K562 (cell line): ENCODE data around the gene OST4. TPM values are rescaled to one million over a fixed set of nuclear protein-coding genes. Genes with fewer than 3 reads are reported as not detected.

Experiments
- ATAC-seq: fragments of 200-7000 bp; cut with Tn5 transposase; 3 replicates; pipeline ENCODE4 v1.9.1; 2020; ENCODE audit warnings: moderate library complexity
- BruUV-seq: library from RNA; stranded (reverse); fragments of 400-500 nt; replicated peaks from 2 replicates; lab custom pipeline; 2021; lab: Mats Ljungman, UMichigan
- CTCF ChIA-PET: fragments of 300-600 bp; formaldehyde crosslinking; extraction: SDS; loops from one replicate; lab custom pipeline; 2021; ENCODE audit warnings: low intra/inter-chr PET ratio; lab: Yijun Ruan, JAX
- POLR2A ChIA-PET: fragments of 300-600, 350-650 bp; sonication (Branson Sonifier 250); formaldehyde crosslinking; extraction: SDS; loops from one replicate; lab custom pipeline; 2021; ENCODE audit warnings: antibody characterized with exemption, inconsistent platforms; lab: Yijun Ruan, JAX
- DNase-seq, 4 experiments: peaks; one replicate each; pipeline versions ENCODE4 v3.0.0 to v3.0.0-alpha.2; 2011 to 2018; ENCODE audit warnings: low spot score in 3 of 4, mixed read lengths in 3 of 4; ENCODE audit errors: extremely low read depth in 1 of 4
- FAIRE-seq: peaks from 2 replicates; lab custom pipeline; 2011; peaks lifted over from hg19 to GRCh38; lab: Jason Lieb, UNC
- H2AFZ ChIP-seq: 2 replicates; pipeline ENCODE4 v1.6.0; 2011; ENCODE audit warnings: low read depth, low read length, control low read depth, inconsistent platforms
- H3K27ac ChIP-seq: fragments of 200-600 bp; 3 replicates; pipeline ENCODE4 v1.8.0; 2011; ENCODE audit warnings: low read depth, mild to moderate bottlenecking, control low read depth, inconsistent platforms, low read length, moderate library complexity, mixed read lengths; ENCODE audit errors: extremely low read depth
- H3K27me3 ChIP-seq, 2 experiments: fragments of 300-600 bp in 1 of 2; 2 replicates in 1 of 2; 3 replicates in 1 of 2; pipeline versions ENCODE4 v1.6.0 to v1.8.0; 2011; ENCODE audit warnings: inconsistent platforms in 2 of 2, low read length in 2 of 2, mild to moderate bottlenecking in 1 of 2, mixed read lengths in 1 of 2, moderate library complexity in 1 of 2; ENCODE audit not compliant: control insufficient read depth in 2 of 2, insufficient read depth in 2 of 2
- H3K36me3 ChIP-seq: fragments of 300-600 bp; 3 replicates; pipeline ENCODE4 v1.8.0; 2011; ENCODE audit warnings: mild to moderate bottlenecking, low read length, inconsistent platforms; ENCODE audit not compliant: control insufficient read depth, insufficient read depth
- H3K4me1 ChIP-seq, 2 experiments: fragments of 200-600 bp in 1 of 2; replicated peaks in 1 of 2; 2 replicates in 1 of 2; 3 replicates in 1 of 2; pipeline versions ENCODE4 v1.5.1 to v1.8.0; 2011; ENCODE audit warnings: inconsistent platforms in 2 of 2, low read length in 2 of 2, mild to moderate bottlenecking in 1 of 2, mixed read lengths in 1 of 2, moderate library complexity in 1 of 2; ENCODE audit not compliant: control insufficient read depth in 2 of 2, insufficient read depth in 2 of 2
- H3K4me2 ChIP-seq: 2 replicates; pipeline ENCODE4 v1.6.1; 2011; ENCODE audit warnings: low read length, control low read depth, inconsistent platforms, mixed read lengths; ENCODE audit not compliant: insufficient read depth
- H3K4me3 ChIP-seq: fragments of 200-600 bp; sonication (generic), shearing (Covaris generic); 2 replicates; pipeline ENCODE4 v1.5.1; 2016; ENCODE audit warnings: control low read depth, inconsistent platforms
- H3K79me2 ChIP-seq: fragments of 200-600 bp; 3 replicates; pipeline ENCODE4 v1.8.0; 2011; ENCODE audit warnings: low read length, inconsistent platforms; ENCODE audit not compliant: control insufficient read depth, insufficient read depth
- H3K9ac ChIP-seq, 2 experiments: 2 replicates each; pipeline versions ENCODE4 v1.6.0 to v1.6.1; 2011; ENCODE audit warnings: low read depth in 2 of 2, low read length in 2 of 2, control low read depth in 1 of 2, inconsistent platforms in 1 of 2, mild to moderate bottlenecking in 1 of 2, mixed read lengths in 1 of 2; ENCODE audit not compliant: insufficient read depth in 1 of 2
- H3K9me1 ChIP-seq: one replicate; pipeline ENCODE4 v1.6.0; 2011; ENCODE audit warnings: inconsistent platforms, mild to moderate bottlenecking, low read length, moderate library complexity; ENCODE audit not compliant: control insufficient read depth, insufficient read depth
- H3K9me3 ChIP-seq: replicated peaks from 2 replicates; pipeline ENCODE4 v1.5.1; 2011; ENCODE audit warnings: low read depth, low read length, inconsistent platforms; ENCODE audit not compliant: control insufficient read depth, insufficient read depth
- H4K20me1 ChIP-seq: replicated peaks from 2 replicates; pipeline ENCODE4 v1.6.1; 2011; ENCODE audit warnings: low read length, inconsistent platforms, mixed read lengths; ENCODE audit not compliant: control insufficient read depth, insufficient read depth
- FOXA3 ChIP-seq, 2 experiments: fragments of 450-650 bp in 1 of 2; sonication (generic) in 1 of 2; formaldehyde crosslinking; IDR thresholded peaks in 1 of 2; conservative IDR thresholded peaks in 1 of 2; 2 replicates each; pipeline versions ENCODE4 v1.4.0 to v1.8.0; 2020 to 2022; ENCODE audit warnings: mild to moderate bottlenecking in 2 of 2, missing genetic modification reagents in 1 of 2
- PATZ1 ChIP-seq: fragments of 250-450 bp; sonication (Bioruptor Pico); IDR thresholded peaks from 2 replicates; pipeline ENCODE4 v1.5.0; 2020; ENCODE audit warnings: mild to moderate bottlenecking, borderline replicate concordance
- POLR2G ChIP-seq: fragments of 200-400 bp; formaldehyde crosslinking; IDR thresholded peaks from 2 replicates; pipeline ENCODE4 v1.6.1; 2017; ENCODE audit warnings: low read depth, mild to moderate bottlenecking, antibody characterized with exemption, low read length, moderate library complexity
- WGBS: fragments of 100-300 bp; shearing (Covaris generic); methylation state at CpG from one replicate; pipeline ENCODE4 v1.1.6; 2016; ENCODE audit warnings: low coverage, mixed read lengths; ENCODE audit not compliant: insufficient coverage; ENCODE audit errors: missing lambda C conversion rate; 5-methylcytosine and 5-hydroxymethylcytosine counted together
- in situ Hi-C: fragments of 300-500 bp; cut with MboI; formaldehyde crosslinking; loops from 4 replicates; pipeline ENCODE4 v1.15.0; 2018; ENCODE audit warnings: inconsistent platforms, mixed read lengths
- intact Hi-C: fragments of 100-400 bp; cut with micrococcal nuclease; formaldehyde crosslinking; loops from 2 replicates; pipeline ENCODE4 v1.14.2; 2022
- polyA plus RNA-seq, 8 experiments: library from polyadenylated mRNA; depleted of rRNA in 4 of 8; stranded (reverse) in 5 of 8; unstranded in 3 of 8; fragments of >200 nt; fragmentation: Nextera tagmentation in 2 of 8; fragmentation: Illumina TruSeq in 1 of 8; extraction: Ambion mirVana in 2 of 8; extraction: Trizol in 1 of 8; gene quantifications; 2 replicates each; pipeline versions ENCODE4 v1.2.1 to v1.2.3, GENCODE V29; 2011 to 2014; ENCODE audit warnings: inconsistent platforms in 1 of 8, missing spikeins in 1 of 8
- total RNA-seq, 7 experiments: library from RNA; depleted of rRNA in 6 of 7; stranded (reverse); fragments of >200 nt in 6 of 7; fragmentation: Illumina TruSeq in 2 of 7; extraction: Trizol in 2 of 7; gene quantifications; 2 replicates each; pipeline versions ENCODE4 v1.2.1 to v1.2.3, GENCODE V29; 2011 to 2021; ENCODE audit warnings: low replicate concordance in 1 of 7

OST4 gene
- total and polyA plus RNA-seq, 9 of the 15 experiments (the other 6 are each of a cell fraction or from before 2014, with no cell fraction given) = 186 to 1,155 (median 355) TPM

GRCh38 chr2:27080603-27080936 lies 9.1 kb upstream of the OST4 start:
- no peaks in the 10 kb centered on the region for H3K27me3 ChIP-seq
- peaks cover 60 to 62% of the 10 kb centered on the region in 2 experiments for H3K4me1 ChIP-seq
- no peak overlapping the region for H3K4me3 ChIP-seq
- H4K20me1 ChIP-seq = no peaks in the 10 kb centered on the region
- FAIRE-seq (no peak), ATAC-seq (no peak), DNase-seq (no peak)
- H3K4me2 ChIP-seq = no peak overlapping the region
- H3K36me3 ChIP-seq = no peaks in the 10 kb centered on the region
- no peaks in the 10 kb centered on the region for H3K9me3 ChIP-seq
- peaks cover 4% of the 10 kb centered on the region for H3K9me1 ChIP-seq
- BruUV-seq = no TSS peak
- peak overlapping the region; percentile 90 for H2AFZ ChIP-seq
- peak overlapping the region; percentile 25; the same call in 2 of the 3 replicates for H3K27ac ChIP-seq
- intact Hi-C loops = loop anchor here (2.0 kb wide), 2 partner anchors 30 to 234 kb away; partner anchors contain the start of gene AGBL5
- TF ChIP-seq FOXA3 (CRISPR knock-in tag; conservative IDR thresholded peaks at IDR 0.05 in 1 of 2, IDR thresholded peaks at IDR 0.05 in 1 of 2) = 0 out of 4 replicates have a peak, but pooled peaks of 1 of the 2 experiments have one; percentile 53
- 0 out of 2 replicates have a peak, but pooled peaks have one; percentile 10 for TF ChIP-seq POLR2G
- no peak for TF ChIP-seq PATZ1 (CRISPR knock-in tag)
- TF ChIP-seq, all 486 proteins: peak for 2
- Histone ChIP-seq H3K79me2 (peaks cover 1% of the 10 kb centered on the region; the same call in 1 of the 3 replicates), H3K9ac (peak overlapping the region in 1 of 2 experiments; percentile 77; a peak in 2 of 4 replicates)
- in situ Hi-C loops = no loop called here
- POLR2A ChIA-PET = interaction anchor here (0.6 to 2.3 kb wide), 9 partner anchors 8 to 69 kb away, joined by 3 to 11 read pairs (median 3); partner anchors contain the start of genes AGBL5, OST4 and TCF23
- 95% methylated on average over 10 of the region's 14 CpGs for WGBS
- CTCF ChIA-PET = interaction anchor here (1.2 kb wide), 1 partner anchor 119 kb away, joined by 6 read pairs; no protein-coding TSS in a partner anchor
